ENCODE data around the gene RAX.

Gene RAX

GRCh38 chr18:59229701-59230443 is 43.4 kb downstream of the RAX start:
- DNase-seq (no peak), ATAC-seq (ENCODE audit: insufficient read depth, low read depth) (no peak)
- TF ChIP-seq EZH2 (IDR thresholded peaks at IDR 0.05; ENCODE audit: borderline replicate concordance, low read depth, low read length, severe bottlenecking) (no peak), CTCF (IDR thresholded peaks at IDR 0.05; ENCODE audit: borderline replicate concordance, extremely low read depth, low read length, poor library complexity, severe bottlenecking) (no peak)
- no peaks in the 10 kb centered on the region for H3K4me1 ChIP-seq (ENCODE audit: insufficient read depth, low read length)
- no peak overlapping the region for H3K4me2 ChIP-seq (ENCODE audit: insufficient read depth, low read length)
- H3K27me3 ChIP-seq (ENCODE audit: insufficient read depth, low read length, poor library complexity) = peaks cover 5% of the 10 kb centered on the region
- no peak overlapping the region for H3K27ac ChIP-seq (ENCODE audit: low read length)
- H3K36me3 ChIP-seq (ENCODE audit: insufficient read depth, low read length) = no peaks in the 10 kb centered on the region
- no peak overlapping the region for H3K4me3 ChIP-seq (ENCODE audit: low read depth in 1 of 2, low read length in 2 of 2)
- no peak overlapping the region for H2AFZ ChIP-seq (ENCODE audit: low read depth, low read length)
- H4K20me1 ChIP-seq (ENCODE audit: insufficient read depth, low read length) = no peaks in the 10 kb centered on the region
- no peak overlapping the region for H3K9ac ChIP-seq (ENCODE audit: low read depth, low read length)
- no peaks in the 10 kb centered on the region for H3K79me2 ChIP-seq (ENCODE audit: insufficient read depth, low read length)
- no peaks in the 10 kb centered on the region for H3K9me3 ChIP-seq (ENCODE audit: insufficient read depth, low read length, severe bottlenecking)

GRCh38 chr18:59229191-59229590 is 44.1 kb downstream of the RAX start:
- H3K4me2 ChIP-seq (ENCODE audit: insufficient read depth, low read length) = no peak overlapping the region
- H3K4me3 ChIP-seq (ENCODE audit: low read depth in 1 of 2, low read length in 2 of 2) = no peak overlapping the region
- H3K4me1 ChIP-seq (ENCODE audit: insufficient read depth, low read length) = no peaks in the 10 kb centered on the region
- no peak overlapping the region for H3K9ac ChIP-seq (ENCODE audit: low read depth, low read length)
- no peaks in the 10 kb centered on the region for H3K79me2 ChIP-seq (ENCODE audit: insufficient read depth, low read length)
- no peak for ATAC-seq (ENCODE audit: insufficient read depth, low read depth)
- no peaks in the 10 kb centered on the region for H4K20me1 ChIP-seq (ENCODE audit: insufficient read depth, low read length)
- DNase-seq = no peak
- H3K27ac ChIP-seq (ENCODE audit: low read length) = no peak overlapping the region
- no peaks in the 10 kb centered on the region for H3K9me3 ChIP-seq (ENCODE audit: insufficient read depth, low read length, severe bottlenecking)
- no peak overlapping the region for H2AFZ ChIP-seq (ENCODE audit: low read depth, low read length)
- peaks cover 5% of the 10 kb centered on the region for H3K27me3 ChIP-seq (ENCODE audit: insufficient read depth, low read length, poor library complexity)
- H3K36me3 ChIP-seq (ENCODE audit: insufficient read depth, low read length) = no peaks in the 10 kb centered on the region
- TF ChIP-seq CTCF (IDR thresholded peaks at IDR 0.05; ENCODE audit: borderline replicate concordance, extremely low read depth, low read length, poor library complexity, severe bottlenecking) = no peak
- no peak for TF ChIP-seq EZH2 (IDR thresholded peaks at IDR 0.05; ENCODE audit: borderline replicate concordance, low read depth, low read length, severe bottlenecking)

- no peak overlapping the region for H3K4me2 ChIP-seq (ENCODE audit: insufficient read depth, low read length)
- H3K4me3 ChIP-seq (ENCODE audit: low read depth in 1 of 2, low read length in 2 of 2) = no peak overlapping the region
- H3K9me3 ChIP-seq (ENCODE audit: insufficient read depth, low read length, severe bottlenecking) = no peaks in the 10 kb centered on the region
- H3K79me2 ChIP-seq (ENCODE audit: insufficient read depth, low read length) = no peaks in the 10 kb centered on the region
- H3K27ac ChIP-seq (ENCODE audit: low read length) = no peak overlapping the region
- TF ChIP-seq CTCF (IDR thresholded peaks at IDR 0.05; ENCODE audit: borderline replicate concordance, extremely low read depth, low read length, poor library complexity, severe bottlenecking) (no peak), EZH2 (IDR thresholded peaks at IDR 0.05; ENCODE audit: borderline replicate concordance, low read depth, low read length, severe bottlenecking) (no peak)
- no peak overlapping the region for H3K9ac ChIP-seq (ENCODE audit: low read depth, low read length)
- DNase-seq (no peak), ATAC-seq (ENCODE audit: insufficient read depth, low read depth) (no peak)
- H3K36me3 ChIP-seq (ENCODE audit: insufficient read depth, low read length) = no peaks in the 10 kb centered on the region
- no peaks in the 10 kb centered on the region for H3K4me1 ChIP-seq (ENCODE audit: insufficient read depth, low read length)
- H2AFZ ChIP-seq (ENCODE audit: low read depth, low read length) = no peak overlapping the region
- peaks cover 5% of the 10 kb centered on the region for H3K27me3 ChIP-seq (ENCODE audit: insufficient read depth, low read length, poor library complexity)
- H4K20me1 ChIP-seq (ENCODE audit: insufficient read depth, low read length) = no peaks in the 10 kb centered on the region
Observed at GRCh38 chr18:59228351-59228750, 44.9 kb downstream of the RAX start.

All from DND-41 (cell line).